Endothelial cell of hepatic sinusoid (primary cell): Measurements from ENCODE around the gene GLRX5.
"Not testable (repeated sequence)": the region's sequence is repeated elsewhere in the genome, so short reads cannot be mapped to it uniquely, and the experiment has no call there.

Experiments used
- in situ Hi-C: cut with HindIII; loops from 2 replicates; pipeline ENCODE4 v1.10.0; 2017; ENCODE audit warnings: low sequenced_read_pairs

The GLRX5 gene

GRCh38 chr14:95498622-95499353 is 36.1 kb upstream of the GLRX5 start:
- in situ Hi-C loops, result no loop called here

DNA sequence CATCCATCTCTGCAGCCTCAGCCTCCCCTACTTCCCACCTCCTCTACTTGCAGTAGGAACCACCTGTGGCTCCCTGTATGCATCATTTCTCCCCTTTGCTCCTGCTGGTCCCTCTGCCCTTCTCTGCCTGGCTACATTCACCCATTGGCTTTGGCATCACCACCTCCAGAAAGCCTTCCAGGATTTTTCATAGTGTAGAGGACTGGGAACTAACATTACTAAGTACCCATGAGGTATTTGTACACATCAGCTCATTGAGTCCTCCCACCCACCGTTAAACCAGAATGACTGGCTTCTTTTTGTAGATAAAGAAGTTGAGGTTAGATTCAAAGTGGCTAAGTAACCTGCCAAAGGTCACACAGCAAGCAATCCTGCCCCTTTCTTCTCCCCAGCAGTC is 35.5 kb upstream of the GLRX5 start:
- in situ Hi-C loops, result no loop called here

GRCh38 chr14:95500201-95500681 is 34.6 kb upstream of the GLRX5 start:
- in situ Hi-C loops, result no loop called here

DNA sequence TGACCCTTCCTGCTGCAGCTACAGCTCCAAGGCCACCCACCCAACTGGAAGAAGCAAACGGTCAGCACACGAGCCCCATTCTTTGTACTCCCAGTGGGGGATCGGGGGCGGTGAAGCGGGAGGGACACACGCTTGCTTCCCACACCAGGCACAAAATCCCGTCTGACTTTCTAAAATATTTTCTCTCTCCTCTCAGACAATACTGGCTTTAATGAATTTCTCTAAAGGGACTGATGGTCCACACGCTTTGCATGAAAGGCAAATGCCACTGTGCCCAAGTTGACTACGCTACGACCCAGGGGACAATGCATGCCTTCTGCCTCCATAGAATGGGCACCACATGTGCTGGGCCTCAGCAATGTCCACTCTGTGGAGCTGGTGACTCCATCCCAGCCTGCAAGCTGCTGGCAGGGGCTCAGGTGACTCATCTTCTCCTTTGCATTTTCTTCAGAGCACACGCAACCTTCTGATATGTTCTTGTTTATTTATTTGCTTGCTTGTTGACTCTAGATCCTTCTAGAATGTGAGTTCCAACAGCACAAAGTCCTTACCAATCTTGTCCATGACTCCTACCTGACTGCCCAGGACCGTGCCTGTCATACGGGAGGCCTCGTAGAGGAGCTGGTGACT is 34.0 kb upstream of the GLRX5 start:
- in situ Hi-C loops, result no loop called here

- in situ Hi-C loops, result no loop called here
Measured at GRCh38 chr14:95502381-95502950, 32.4 kb upstream of the GLRX5 start.

DNA sequence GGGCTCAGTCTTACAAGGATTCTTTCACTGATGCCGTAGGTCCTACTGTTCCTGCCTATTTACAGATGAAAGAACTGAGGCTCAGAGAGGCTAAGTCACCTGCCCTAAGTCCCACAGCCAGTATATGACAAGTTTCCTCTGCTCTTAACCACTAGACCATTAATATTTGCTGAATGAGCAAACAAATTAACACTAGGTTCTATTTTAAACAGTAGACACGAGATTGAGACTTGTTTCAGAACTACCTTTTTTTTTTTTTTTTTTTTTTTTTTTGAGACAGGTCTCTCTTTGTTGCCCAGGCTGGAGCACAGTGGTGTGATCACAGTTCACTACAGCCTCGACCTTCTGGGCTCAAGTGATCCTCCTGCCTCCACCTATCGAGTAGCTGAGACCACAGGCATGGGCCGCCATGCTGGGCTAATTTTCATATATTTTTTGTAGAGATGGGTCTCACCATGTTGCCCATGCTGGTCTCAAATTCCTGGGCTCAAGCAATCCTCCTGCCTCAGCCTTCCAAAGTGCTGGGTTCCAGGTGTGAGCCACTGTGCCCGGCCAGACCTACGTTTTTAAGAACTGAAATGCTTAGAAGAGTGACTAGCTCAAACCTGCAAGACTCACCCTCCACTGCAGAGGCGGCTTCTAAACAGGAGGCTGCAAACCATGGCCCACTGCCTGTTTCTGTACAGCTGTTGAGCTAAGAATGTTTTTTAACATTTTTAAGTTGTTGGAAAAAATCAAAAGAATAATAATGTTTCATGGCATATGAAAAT is 31.3 kb upstream of the GLRX5 start:
- in situ Hi-C loops, result no loop called here

GRCh38 chr14:95504135-95505029 is 30.5 kb upstream of the GLRX5 start:
- in situ Hi-C loops, result no loop called here

DNA sequence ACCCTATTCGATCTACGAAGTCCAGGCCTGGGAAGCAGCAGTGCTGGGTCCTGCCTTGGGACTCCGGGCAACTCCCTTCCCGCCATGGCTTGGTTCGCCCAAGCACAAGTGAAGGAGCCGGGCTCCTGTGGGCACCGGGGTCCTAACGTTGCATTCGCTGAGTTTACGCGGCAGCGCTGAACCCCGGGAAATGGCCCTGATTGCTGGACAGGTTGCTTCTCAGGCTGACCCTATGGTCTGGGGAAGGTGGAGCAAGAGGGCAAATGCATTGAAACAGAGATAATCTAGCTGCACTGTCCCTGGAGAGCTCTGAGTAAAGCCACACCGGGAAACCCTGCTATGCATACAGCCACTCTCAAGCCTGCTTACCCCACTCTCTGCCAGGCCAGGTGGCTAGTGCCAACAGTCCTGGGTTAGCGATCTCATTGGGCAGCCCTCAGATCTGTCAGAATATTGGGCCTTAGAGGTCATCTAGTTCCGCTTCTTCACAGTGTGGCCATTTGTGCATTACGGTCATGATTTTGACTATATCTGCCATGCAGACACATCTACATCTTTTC is 29.7 kb upstream of the GLRX5 start:
- in situ Hi-C loops, result no loop called here

- in situ Hi-C loops, result no loop called here
Measured at GRCh38 chr14:95507174-95507573, 27.7 kb upstream of the GLRX5 start.

- in situ Hi-C loops, result no loop called here
Measured at GRCh38 chr14:95507701-95508103, 27.1 kb upstream of the GLRX5 start.

- in situ Hi-C loops, result no loop called here
Measured at GRCh38 chr14:95508377-95508776, 26.5 kb upstream of the GLRX5 start.

- in situ Hi-C loops, result no loop called here
Measured at GRCh38 chr14:95509495-95509894, 25.4 kb upstream of the GLRX5 start.

- in situ Hi-C loops, result not testable (repeated sequence)
Measured at GRCh38 chr14:95510344-95510743, 24.5 kb upstream of the GLRX5 start.

DNA sequence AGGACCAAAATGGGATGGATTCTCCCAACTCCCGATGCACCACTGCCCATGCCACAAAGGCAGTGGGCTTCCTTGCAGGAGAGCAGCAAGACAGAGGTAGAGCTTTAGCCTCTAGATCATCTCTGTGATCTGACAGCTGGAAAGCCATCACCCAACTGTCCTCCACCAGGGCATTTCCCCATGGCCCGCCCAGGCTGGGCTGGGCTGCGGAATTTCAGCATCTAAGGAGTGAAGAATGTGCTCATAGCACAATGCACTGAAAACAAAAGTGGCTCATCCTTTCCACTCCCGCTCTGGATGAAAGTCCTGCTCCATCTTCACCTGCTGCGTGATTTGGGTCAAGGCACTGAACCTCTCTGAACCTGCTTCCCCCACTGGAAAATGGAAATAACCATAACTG is 24.0 kb upstream of the GLRX5 start:
- in situ Hi-C loops, result no loop called here

DNA sequence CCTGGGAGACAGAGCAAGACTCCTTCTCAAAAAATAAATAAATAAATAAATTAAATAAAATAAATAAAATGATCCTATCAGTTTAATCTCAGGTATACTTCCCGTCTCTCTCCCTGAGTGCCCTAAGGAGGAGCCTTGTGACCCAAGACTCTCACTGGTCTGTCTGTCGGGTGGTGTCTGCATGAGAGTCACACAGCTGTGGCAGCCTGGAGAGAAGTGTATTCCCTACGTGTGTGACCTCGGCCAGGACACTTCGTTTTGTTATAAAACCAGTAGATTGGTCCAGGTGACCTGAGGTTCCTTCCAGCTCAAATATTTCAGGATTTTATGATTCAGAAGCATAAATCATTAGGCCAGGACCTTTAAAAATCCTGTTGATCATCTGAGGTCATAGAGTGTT is 23.2 kb upstream of the GLRX5 start:
- in situ Hi-C loops, result no loop called here

- in situ Hi-C loops, result no loop called here
Measured at GRCh38 chr14:95513291-95513690, 21.6 kb upstream of the GLRX5 start.

- in situ Hi-C loops, result no loop called here
Measured at GRCh38 chr14:95514131-95515079, 20.4 kb upstream of the GLRX5 start.

DNA sequence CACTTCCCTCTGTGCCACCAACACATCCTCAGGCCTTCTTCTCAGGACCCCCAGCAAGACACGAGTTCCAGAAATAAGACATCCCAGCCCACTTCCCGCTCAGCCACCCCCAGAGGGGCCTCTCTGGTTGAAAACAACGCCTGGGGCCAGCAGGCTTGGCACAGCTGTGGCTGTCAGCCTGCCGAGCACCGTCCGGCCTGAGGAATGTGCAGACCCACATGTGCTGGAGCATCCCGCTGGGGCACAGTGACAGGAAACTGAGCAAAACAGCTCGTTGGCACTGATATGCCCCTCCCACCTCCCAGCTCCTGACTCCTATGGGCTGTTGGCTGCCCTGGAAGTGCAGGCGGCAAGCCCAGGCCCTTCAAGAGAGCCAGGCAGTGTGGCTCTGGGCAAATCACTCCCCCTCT is 19.8 kb upstream of the GLRX5 start:
- in situ Hi-C loops, result no loop called here
